ENCODE data around the gene RBM47. TPM values are rescaled to one million over a fixed set of nuclear protein-coding genes. Genes with fewer than 3 reads are reported as not detected.
A peak's percentile ranks its signal among the peaks of the same experiment; 100 is the strongest.

RBM47 gene
- total RNA-seq, 1 experiment from 2014 or later = 70.3 TPM

DNA sequence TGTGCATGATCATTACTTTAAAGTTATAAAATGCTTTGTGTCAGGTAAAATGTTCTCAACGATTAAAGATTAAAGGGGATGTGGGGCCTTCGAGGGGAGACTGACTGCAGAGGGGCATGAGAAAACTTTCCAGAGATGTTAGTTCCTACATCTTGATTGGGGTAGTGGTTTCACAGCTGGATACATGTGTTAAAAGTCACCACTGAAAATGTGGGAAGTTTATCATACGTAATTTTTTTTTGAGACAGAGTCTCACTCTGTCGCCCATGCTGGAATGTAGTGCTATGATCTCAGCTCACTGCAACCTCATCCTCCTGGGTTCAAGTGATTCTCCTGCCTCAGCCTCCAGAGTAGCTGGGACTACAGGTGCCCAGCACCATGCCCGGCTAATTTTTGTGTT lies 79.5 kb downstream of the RBM47 start:
- no CpG with 5 or more reads among the region's 5 CpGs for WGBS (ENCODE audit: extremely low coverage, insufficient read length, low lambda C conversion rate)
- no peak overlapping the region for H3K4me2 ChIP-seq (ENCODE audit: insufficient read depth, insufficient read length, low read length)

More for the DNA sequence above, 79.5 kb downstream of the RBM47 start:
- no peak overlapping the region for H2AFZ ChIP-seq (ENCODE audit: low read length)
- no peak overlapping the region for H4K8ac ChIP-seq (replicated peaks; ENCODE audit: insufficient read length, low read depth, low read length)
- no peak overlapping the region for H4K91ac ChIP-seq (ENCODE audit: insufficient read length, low read depth, low read length)
- H3K9me3 ChIP-seq (ENCODE audit: control insufficient read depth, low read depth, low read length) = no peaks in the 10 kb centered on the region
- no peak overlapping the region for H4K5ac ChIP-seq (ENCODE audit: insufficient read length, low read depth, low read length)
- no peak overlapping the region for H2BK5ac ChIP-seq (ENCODE audit: insufficient read length, low read length)
- no peak overlapping the region for H3K4me3 Mint-ChIP-seq
- H3K27ac ChIP-seq (ENCODE audit: insufficient read length, low read depth, low read length) = no peak overlapping the region
- no peaks in the 10 kb centered on the region for H3K27me3 ChIP-seq (ENCODE audit: insufficient read depth, low read length)
- H3K9me3 Mint-ChIP-seq = no peaks in the 10 kb centered on the region
- no peak overlapping the region for H3T11ph ChIP-seq (ENCODE audit: low read length)
- H2AK5ac ChIP-seq (ENCODE audit: insufficient read length, low read length) = no peak overlapping the region
- H3K18ac ChIP-seq (ENCODE audit: insufficient read length, low read depth, low read length) = no peak overlapping the region
- no peak overlapping the region for H3K9ac ChIP-seq (ENCODE audit: extremely low read depth, insufficient read length, low read length)
- peaks cover 17% of the 10 kb centered on the region; the same call in 1 of the 2 replicates for H3K79me2 ChIP-seq (ENCODE audit: insufficient read depth, low read length)
- no peak for TF ChIP-seq CTCF (conservative IDR thresholded peaks at IDR 0.05)
- DNase-seq = no peak
- H2BK15ac ChIP-seq (ENCODE audit: low read depth, low read length) = no peak overlapping the region
- H3K23me2 ChIP-seq (ENCODE audit: insufficient read length, low read depth, low read length, poor library complexity, severe bottlenecking) = no peaks in the 10 kb centered on the region
- peaks cover 6% of the 10 kb centered on the region; the same call in 1 of the 2 replicates for H3K4me1 ChIP-seq (ENCODE audit: insufficient read depth, low read length)
- no peak overlapping the region for H2BK12ac ChIP-seq (ENCODE audit: insufficient read length, low read depth, low read length)
- peaks cover 11 to 28% (median 16%) of the 10 kb centered on the region in 3 experiments; a peak in 5 of 7 replicates for H3K36me3 Mint-ChIP-seq (ENCODE audit: insufficient read depth in 1 of 3, low read depth in 3 of 3)
- peaks cover 6% of the 10 kb centered on the region for H3K79me1 ChIP-seq (ENCODE audit: insufficient read depth, low read depth, low read length, poor library complexity, severe bottlenecking)
- no peak overlapping the region for H3K14ac ChIP-seq (ENCODE audit: insufficient read depth, low read length)
- H3K27me3 Mint-ChIP-seq (ENCODE audit: low read depth) = no peaks in the 10 kb centered on the region
- no peak overlapping the region for H3K23ac ChIP-seq (ENCODE audit: insufficient read length, low read depth, low read length)
- H3K56ac ChIP-seq (ENCODE audit: insufficient read length, low read depth, low read length) = no peak overlapping the region
- H3K4me1 Mint-ChIP-seq = peaks cover 29 to 30% of the 10 kb centered on the region in 2 experiments
- peaks cover 2% of the 10 kb centered on the region for H4K20me1 ChIP-seq (ENCODE audit: control insufficient read depth, insufficient read depth, insufficient read length)
- H2BK120ac ChIP-seq (ENCODE audit: low read depth, low read length, poor library complexity, severe bottlenecking) = no peak overlapping the region
- peak overlapping the region in 1 of 3 experiments; percentile 44; a peak in 1 of 7 replicates for H3K27ac Mint-ChIP-seq
- no peak overlapping the region for H3K4ac ChIP-seq (ENCODE audit: low read depth, low read length)
- H2BK20ac ChIP-seq (ENCODE audit: low read depth, low read length, poor library complexity, severe bottlenecking) = no peak overlapping the region

Measured in H9 (cell line).